ENCODE data around the gene EXPH5.

- TF ChIP-seq CTCF (IDR thresholded peaks at IDR 0.05; ENCODE audit: borderline replicate concordance, extremely low read depth, low read length, poor library complexity, severe bottlenecking) = no peak
- no peak for TF ChIP-seq EZH2 (IDR thresholded peaks at IDR 0.05; ENCODE audit: borderline replicate concordance, low read depth, low read length, severe bottlenecking)
Measured at GRCh38 chr11:108609682-108610081, 16.1 kb upstream of the EXPH5 start.
